ENCODE data around the gene SLC26A3.

- TF ChIP-seq EZH2 (IDR thresholded peaks at IDR 0.05; ENCODE audit: insufficient read depth, poor library complexity, severe bottlenecking) (no peak), EZH2phosphoT487 (IDR thresholded peaks at IDR 0.05; ENCODE audit: insufficient read depth, low read depth) (no peak)
These were observed 34.8 kb downstream of the SLC26A3 start for GRCh38 chr7:107768263-107768662.

Measured in GM23248 (cell line).